Type B pancreatic cell (in vitro differentiated cells): ENCODE results near the gene PTPRM. TPM values are rescaled to one million over a fixed set of nuclear protein-coding genes. Genes with fewer than 3 reads are reported as not detected.

ENCODE experiments used
- DNase-seq: peaks from one replicate; pipeline ENCODE4 v3.0.0; 2021; ENCODE audit warnings: mixed read lengths; ENCODE audit not compliant: unreplicated experiment; ENCODE audit errors: extremely low spot score
- H3K27ac Mint-ChIP-seq: 2 replicates; pipeline ENCODE4 v1.8.0; 2021; ENCODE audit warnings: mild to moderate bottlenecking, mixed read lengths
- H3K27me3 Mint-ChIP-seq: 2 replicates; pipeline ENCODE4 v1.8.0; 2021; ENCODE audit warnings: mixed read lengths
- H3K36me3 Mint-ChIP-seq: 2 replicates; pipeline ENCODE4 v1.8.0; 2021; ENCODE audit warnings: mixed read lengths
- H3K4me1 Mint-ChIP-seq: one replicate; pipeline ENCODE4 v1.8.0; 2021; ENCODE audit warnings: mixed read lengths; ENCODE audit not compliant: unreplicated experiment
- H3K4me3 Mint-ChIP-seq: 2 replicates; pipeline ENCODE4 v1.8.0; 2021; ENCODE audit warnings: mild to moderate bottlenecking, mixed read lengths
- H3K9me3 Mint-ChIP-seq: 2 replicates; pipeline ENCODE4 v1.8.0; 2021; ENCODE audit warnings: mixed read lengths
- total RNA-seq: library from RNA; stranded (reverse); gene quantifications from 2 replicates; pipeline ENCODE4 v1.2.1, GENCODE V29; 2021; ENCODE audit warnings: low replicate concordance
- TF ChIP-seq, protein P1 (sequence below): fragments of 200-600 bp; sonication (generic); conservative IDR thresholded peaks from 2 replicates; pipeline ENCODE4 v1.5.0; 2021; ENCODE audit warnings: antibody characterized with exemption, mild to moderate bottlenecking

PTPRM gene
- total RNA-seq, 1 donor from 2014 or later = 18.6 TPM

GRCh38 chr18:7742224-7742623 lies 175.1 kb downstream of the PTPRM start:
- Mint-ChIP-seq H3K27ac (no peak overlapping the region), H3K27me3 (no peaks in the 10 kb centered on the region), H3K9me3 (peaks cover 20% of the 10 kb centered on the region), H3K4me1 (peaks cover 7% of the 10 kb centered on the region), H3K36me3 (peaks cover 6% of the 10 kb centered on the region), H3K4me3 (no peak overlapping the region)
- TF ChIP-seq, protein P1, sequence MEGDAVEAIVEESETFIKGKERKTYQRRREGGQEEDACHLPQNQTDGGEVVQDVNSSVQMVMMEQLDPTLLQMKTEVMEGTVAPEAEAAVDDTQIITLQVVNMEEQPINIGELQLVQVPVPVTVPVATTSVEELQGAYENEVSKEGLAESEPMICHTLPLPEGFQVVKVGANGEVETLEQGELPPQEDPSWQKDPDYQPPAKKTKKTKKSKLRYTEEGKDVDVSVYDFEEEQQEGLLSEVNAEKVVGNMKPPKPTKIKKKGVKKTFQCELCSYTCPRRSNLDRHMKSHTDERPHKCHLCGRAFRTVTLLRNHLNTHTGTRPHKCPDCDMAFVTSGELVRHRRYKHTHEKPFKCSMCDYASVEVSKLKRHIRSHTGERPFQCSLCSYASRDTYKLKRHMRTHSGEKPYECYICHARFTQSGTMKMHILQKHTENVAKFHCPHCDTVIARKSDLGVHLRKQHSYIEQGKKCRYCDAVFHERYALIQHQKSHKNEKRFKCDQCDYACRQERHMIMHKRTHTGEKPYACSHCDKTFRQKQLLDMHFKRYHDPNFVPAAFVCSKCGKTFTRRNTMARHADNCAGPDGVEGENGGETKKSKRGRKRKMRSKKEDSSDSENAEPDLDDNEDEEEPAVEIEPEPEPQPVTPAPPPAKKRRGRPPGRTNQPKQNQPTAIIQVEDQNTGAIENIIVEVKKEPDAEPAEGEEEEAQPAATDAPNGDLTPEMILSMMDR = no peak
- no peak for DNase-seq

- H3K27me3 Mint-ChIP-seq = no peaks in the 10 kb centered on the region
- H3K27ac Mint-ChIP-seq = no peak overlapping the region
- no peak overlapping the region for H3K4me3 Mint-ChIP-seq
- peaks cover 6% of the 10 kb centered on the region for H3K36me3 Mint-ChIP-seq
- H3K4me1 Mint-ChIP-seq = peaks cover 7% of the 10 kb centered on the region
- no peak for DNase-seq
- H3K9me3 Mint-ChIP-seq = peaks cover 20% of the 10 kb centered on the region
- TF ChIP-seq, protein P1 = no peak
These were observed 176.1 kb downstream of the PTPRM start for GRCh38 chr18:7743256-7743655.

- no peak overlapping the region for H3K4me3 Mint-ChIP-seq
- no peaks in the 10 kb centered on the region for H3K27me3 Mint-ChIP-seq
- H3K9me3 Mint-ChIP-seq = peaks cover 20% of the 10 kb centered on the region
- H3K27ac Mint-ChIP-seq = no peak overlapping the region
- H3K36me3 Mint-ChIP-seq = peaks cover 6% of the 10 kb centered on the region
- no peak for DNase-seq
- TF ChIP-seq, protein P1 = no peak
- peaks cover 20% of the 10 kb centered on the region for H3K4me1 Mint-ChIP-seq
These were observed 179.0 kb downstream of the PTPRM start for GRCh38 chr18:7746106-7746505.

GRCh38 chr18:7748251-7749007 lies 181.3 kb downstream of the PTPRM start:
- TF ChIP-seq, protein P1 = no peak
- Mint-ChIP-seq H3K4me3 (no peak overlapping the region), H3K27me3 (no peaks in the 10 kb centered on the region), H3K9me3 (peaks cover 20% of the 10 kb centered on the region), H3K4me1 (peaks cover 19% of the 10 kb centered on the region), H3K27ac (no peak overlapping the region), H3K36me3 (peaks cover 6% of the 10 kb centered on the region)
- DNase-seq = no peak

GRCh38 chr18:7749008-7749405 lies 181.9 kb downstream of the PTPRM start:
- Mint-ChIP-seq H3K4me1 (peaks cover 19% of the 10 kb centered on the region), H3K27ac (no peak overlapping the region), H3K36me3 (peaks cover 6% of the 10 kb centered on the region), H3K27me3 (no peaks in the 10 kb centered on the region), H3K9me3 (peaks cover 19% of the 10 kb centered on the region), H3K4me3 (no peak overlapping the region)
- DNase-seq = no peak
- TF ChIP-seq, protein P1 = no peak
